Endometrial microvascular endothelial cells (primary cell): Measurements from ENCODE around the gene TOPAZ1. TPM values are rescaled to one million over a fixed set of nuclear protein-coding genes. Genes with fewer than 3 reads are reported as not detected.

Experiments used
- in situ Hi-C: cut with HindIII; loops from 2 replicates; pipeline ENCODE4 v1.10.0; 2017; ENCODE audit warnings: low sequenced_read_pairs, low pct_unique_long_range_greater_than_20kb; ENCODE audit errors: inconsistent ontology term
- total RNA-seq: library from RNA; depleted of rRNA; stranded (reverse); fragments of >200 nt; gene quantifications from one replicate; pipeline ENCODE4 v1.2.3, GENCODE V29; 2015; ENCODE audit errors: inconsistent ontology term

The TOPAZ1 gene
- total RNA-seq, 1 donor from 2014 or later, result not detected

DNA sequence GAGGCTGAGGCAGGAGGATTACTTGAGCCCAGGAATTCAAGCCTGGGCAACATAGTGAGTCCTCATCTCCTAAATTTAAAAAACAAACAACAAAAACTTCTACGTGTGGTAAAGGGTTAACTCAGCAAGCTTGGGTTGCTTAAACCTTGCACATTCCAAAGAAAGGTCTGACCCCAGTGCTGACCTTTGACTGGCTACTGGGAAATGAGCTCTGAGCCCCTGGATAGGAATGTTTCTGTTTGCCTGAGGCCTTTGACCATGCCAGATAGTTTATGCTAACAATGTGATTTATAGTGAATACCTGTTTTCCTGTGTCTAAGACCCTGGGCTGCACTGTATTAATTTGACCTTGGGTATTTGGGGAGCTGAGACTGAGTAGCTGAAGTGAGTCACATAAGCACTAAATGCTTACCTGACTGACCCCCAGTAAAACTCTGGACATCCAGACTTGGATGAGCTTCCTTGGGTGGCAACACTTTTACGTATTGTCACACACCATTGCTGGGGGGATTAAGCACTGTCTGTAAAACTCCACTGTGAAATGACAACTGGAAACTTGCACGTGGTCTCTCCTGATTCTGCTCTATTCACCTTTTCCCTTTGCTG lies 117.6 kb downstream of the TOPAZ1 start:
- in situ Hi-C loops, result no loop called here

DNA sequence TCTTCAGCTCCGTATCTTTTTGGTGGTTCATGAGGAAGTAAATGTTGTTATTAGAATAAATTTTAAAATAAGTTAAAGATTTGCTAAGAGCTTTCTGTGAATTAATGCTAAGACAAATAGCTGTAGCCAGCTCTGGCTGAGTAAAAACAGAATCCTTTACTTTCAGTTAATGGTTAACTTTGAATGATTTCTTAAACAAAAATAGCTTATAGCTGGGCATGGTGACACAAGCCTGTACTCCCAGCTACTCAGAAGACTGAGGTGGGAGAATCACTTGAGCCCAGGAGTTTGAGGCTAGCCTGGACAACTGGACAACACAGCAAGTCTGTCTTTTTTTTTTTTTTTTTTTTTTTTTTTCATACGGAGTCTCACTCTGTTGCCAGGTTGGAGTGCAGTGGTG lies 121.9 kb downstream of the TOPAZ1 start:
- in situ Hi-C loops, result no loop called here

DNA sequence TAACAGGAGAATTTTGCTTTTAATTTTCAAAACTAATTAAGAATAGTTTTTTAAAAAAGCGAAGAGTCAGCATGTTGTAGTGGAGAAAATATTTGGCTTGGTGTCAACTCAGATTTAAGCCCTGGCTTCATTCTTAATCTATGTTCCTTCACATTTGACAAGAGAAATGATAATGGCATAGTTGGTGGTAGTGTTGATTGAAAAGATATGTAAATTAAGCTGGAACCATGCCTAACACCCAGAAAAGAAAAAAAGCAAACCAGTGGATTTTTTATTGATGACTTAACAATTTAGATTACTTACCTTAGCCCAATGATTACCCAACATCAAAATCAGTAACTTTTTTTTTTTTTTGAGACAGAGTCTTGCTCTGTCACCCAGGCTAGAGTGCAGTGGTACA lies 124.3 kb downstream of the TOPAZ1 start:
- in situ Hi-C loops, result no loop called here

DNA sequence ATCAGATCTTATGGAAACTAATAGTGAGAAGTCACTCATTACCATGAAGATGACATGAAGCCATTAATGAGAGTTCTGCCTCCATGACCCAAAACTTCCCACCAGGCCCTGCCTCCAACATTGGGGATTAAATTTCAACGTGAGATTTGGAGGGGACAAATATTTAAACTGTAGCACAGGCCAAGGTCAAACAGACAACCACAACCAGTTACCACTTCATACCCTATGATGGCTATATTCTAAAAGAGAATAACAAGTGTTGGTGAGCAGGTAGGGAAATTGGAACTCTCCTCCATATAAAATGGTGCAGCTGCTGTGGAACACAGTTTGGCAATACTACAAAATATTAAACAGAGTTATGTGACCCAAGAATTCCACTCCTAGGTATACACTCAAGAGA lies 133.8 kb downstream of the TOPAZ1 start:
- in situ Hi-C loops, result no loop called here

Other genes with a start within 250 kb of the TOPAZ1 start
- 37.9 TPM for gene TCAIM, start 96.9 kb downstream of the TOPAZ1 start, total RNA-seq
- 6.3 TPM for gene ZNF445, start 235.8 kb downstream of the TOPAZ1 start, total RNA-seq